ENCODE results near the gene PRICKLE2.

DNA sequence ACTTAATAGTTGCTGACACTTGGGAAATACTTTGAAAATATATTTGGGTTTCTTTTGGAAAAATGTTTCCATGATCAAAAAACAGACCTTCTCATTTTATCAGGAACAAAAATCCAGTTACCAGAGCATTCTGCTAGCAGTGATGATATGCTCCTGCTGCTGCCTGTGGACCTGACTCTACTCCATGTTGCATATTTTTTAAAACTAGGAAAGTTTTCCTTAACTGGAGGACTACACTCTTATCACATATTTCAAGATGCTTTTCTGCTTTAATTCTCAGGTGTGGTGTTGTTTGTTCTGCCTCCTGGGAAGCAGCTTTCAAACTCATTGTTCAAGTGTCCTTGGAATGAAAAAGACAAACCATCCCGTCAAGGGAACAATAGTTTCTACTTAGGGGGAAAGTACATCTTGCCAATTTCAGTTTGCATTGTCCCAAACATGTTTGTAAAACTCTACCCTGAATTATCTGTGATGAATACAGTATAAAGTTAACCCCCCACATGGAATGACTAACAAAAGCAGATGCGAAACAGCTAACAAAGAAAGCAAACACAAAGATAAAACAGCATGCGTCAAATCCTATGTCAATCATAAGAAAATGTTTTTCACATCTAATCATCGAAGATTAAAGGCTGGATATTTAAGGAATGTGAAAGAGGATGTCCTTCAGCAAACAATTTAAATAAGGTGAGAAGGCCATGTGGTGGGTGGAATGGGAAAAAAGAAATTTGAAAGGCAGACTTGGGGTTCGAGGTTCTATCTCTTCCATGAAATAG, 161.9 kb downstream of the PRICKLE2 start:
- no peak for TF ChIP-seq ETV6 (CRISPR knock-in tag; IDR thresholded peaks at IDR 0.05)
- TF ChIP-seq, protein P1, sequence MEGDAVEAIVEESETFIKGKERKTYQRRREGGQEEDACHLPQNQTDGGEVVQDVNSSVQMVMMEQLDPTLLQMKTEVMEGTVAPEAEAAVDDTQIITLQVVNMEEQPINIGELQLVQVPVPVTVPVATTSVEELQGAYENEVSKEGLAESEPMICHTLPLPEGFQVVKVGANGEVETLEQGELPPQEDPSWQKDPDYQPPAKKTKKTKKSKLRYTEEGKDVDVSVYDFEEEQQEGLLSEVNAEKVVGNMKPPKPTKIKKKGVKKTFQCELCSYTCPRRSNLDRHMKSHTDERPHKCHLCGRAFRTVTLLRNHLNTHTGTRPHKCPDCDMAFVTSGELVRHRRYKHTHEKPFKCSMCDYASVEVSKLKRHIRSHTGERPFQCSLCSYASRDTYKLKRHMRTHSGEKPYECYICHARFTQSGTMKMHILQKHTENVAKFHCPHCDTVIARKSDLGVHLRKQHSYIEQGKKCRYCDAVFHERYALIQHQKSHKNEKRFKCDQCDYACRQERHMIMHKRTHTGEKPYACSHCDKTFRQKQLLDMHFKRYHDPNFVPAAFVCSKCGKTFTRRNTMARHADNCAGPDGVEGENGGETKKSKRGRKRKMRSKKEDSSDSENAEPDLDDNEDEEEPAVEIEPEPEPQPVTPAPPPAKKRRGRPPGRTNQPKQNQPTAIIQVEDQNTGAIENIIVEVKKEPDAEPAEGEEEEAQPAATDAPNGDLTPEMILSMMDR (IDR thresholded peaks at IDR 0.05), result no peak
- TF ChIP-seq, protein P2, sequence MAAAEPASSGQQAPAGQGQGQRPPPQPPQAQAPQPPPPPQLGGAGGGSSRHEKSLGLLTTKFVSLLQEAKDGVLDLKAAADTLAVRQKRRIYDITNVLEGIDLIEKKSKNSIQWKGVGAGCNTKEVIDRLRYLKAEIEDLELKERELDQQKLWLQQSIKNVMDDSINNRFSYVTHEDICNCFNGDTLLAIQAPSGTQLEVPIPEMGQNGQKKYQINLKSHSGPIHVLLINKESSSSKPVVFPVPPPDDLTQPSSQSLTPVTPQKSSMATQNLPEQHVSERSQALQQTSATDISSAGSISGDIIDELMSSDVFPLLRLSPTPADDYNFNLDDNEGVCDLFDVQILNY (CRISPR knock-in tag; IDR thresholded peaks at IDR 0.05), result no peak
- TF ChIP-seq, protein P3, sequence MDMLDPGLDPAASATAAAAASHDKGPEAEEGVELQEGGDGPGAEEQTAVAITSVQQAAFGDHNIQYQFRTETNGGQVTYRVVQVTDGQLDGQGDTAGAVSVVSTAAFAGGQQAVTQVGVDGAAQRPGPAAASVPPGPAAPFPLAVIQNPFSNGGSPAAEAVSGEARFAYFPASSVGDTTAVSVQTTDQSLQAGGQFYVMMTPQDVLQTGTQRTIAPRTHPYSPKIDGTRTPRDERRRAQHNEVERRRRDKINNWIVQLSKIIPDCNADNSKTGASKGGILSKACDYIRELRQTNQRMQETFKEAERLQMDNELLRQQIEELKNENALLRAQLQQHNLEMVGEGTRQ (CRISPR knock-in tag; IDR thresholded peaks at IDR 0.05), result no peak
- TF ChIP-seq, protein P4, sequence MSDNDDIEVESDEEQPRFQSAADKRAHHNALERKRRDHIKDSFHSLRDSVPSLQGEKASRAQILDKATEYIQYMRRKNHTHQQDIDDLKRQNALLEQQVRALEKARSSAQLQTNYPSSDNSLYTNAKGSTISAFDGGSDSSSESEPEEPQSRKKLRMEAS (CRISPR knock-in tag; IDR thresholded peaks at IDR 0.05), result no peak
- TF ChIP-seq, protein P5, sequence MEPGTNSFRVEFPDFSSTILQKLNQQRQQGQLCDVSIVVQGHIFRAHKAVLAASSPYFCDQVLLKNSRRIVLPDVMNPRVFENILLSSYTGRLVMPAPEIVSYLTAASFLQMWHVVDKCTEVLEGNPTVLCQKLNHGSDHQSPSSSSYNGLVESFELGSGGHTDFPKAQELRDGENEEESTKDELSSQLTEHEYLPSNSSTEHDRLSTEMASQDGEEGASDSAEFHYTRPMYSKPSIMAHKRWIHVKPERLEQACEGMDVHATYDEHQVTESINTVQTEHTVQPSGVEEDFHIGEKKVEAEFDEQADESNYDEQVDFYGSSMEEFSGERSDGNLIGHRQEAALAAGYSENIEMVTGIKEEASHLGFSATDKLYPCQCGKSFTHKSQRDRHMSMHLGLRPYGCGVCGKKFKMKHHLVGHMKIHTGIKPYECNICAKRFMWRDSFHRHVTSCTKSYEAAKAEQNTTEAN (CRISPR knock-in tag; IDR thresholded peaks at IDR 0.05), result no peak
